HUES6 (cell line): ENCODE data around the gene CENPB.
A peak's percentile ranks its signal among the peaks of the same experiment; 100 is the strongest.

Experiments used
- H3K27ac ChIP-seq: 2 replicates; pipeline ENCODE4 v1.7.0; 2013; ENCODE audit warnings: low read depth, mild to moderate bottlenecking, low read length, inconsistent platforms
- H3K27me3 ChIP-seq: 2 replicates; pipeline ENCODE4 v1.6.1; 2013; ENCODE audit warnings: low read length; ENCODE audit not compliant: control insufficient read depth, insufficient read depth
- H3K36me3 ChIP-seq: 2 replicates; pipeline ENCODE4 v1.6.1; 2013; ENCODE audit warnings: low read length; ENCODE audit not compliant: control insufficient read depth, insufficient read depth
- H3K4me1 ChIP-seq: 2 replicates; pipeline ENCODE4 v1.6.1; 2013; ENCODE audit warnings: low read length; ENCODE audit not compliant: control insufficient read depth, insufficient read depth
- H3K4me3 ChIP-seq: 2 replicates; pipeline ENCODE4 v1.5.1; 2013; ENCODE audit warnings: low read depth, low read length
- H3K9ac ChIP-seq: one replicate; pipeline ENCODE4 v1.6.1; 2013; ENCODE audit warnings: mild to moderate bottlenecking, low read length
- H3K9me3 ChIP-seq: 2 replicates; pipeline ENCODE4 v1.6.1; 2013; ENCODE audit warnings: low read depth, low read length; ENCODE audit not compliant: control insufficient read depth, insufficient read depth

The CENPB gene

GRCh38 chr20:3819411-3820047, 33.0 kb upstream of the CENPB start:
- Histone ChIP-seq H3K9ac (peak overlapping the region; percentile 91), H3K4me3 (peak overlapping the region; percentile 78), H3K4me1 (peaks cover 14% of the 10 kb centered on the region), H3K27me3 (no peaks in the 10 kb centered on the region), H3K9me3 (no peaks in the 10 kb centered on the region), H3K36me3 (peaks cover 4% of the 10 kb centered on the region), H3K27ac (no peak overlapping the region; the same call in 1 of the 2 replicates)

- Histone ChIP-seq H3K27ac (no peak overlapping the region), H3K36me3 (peaks cover 4% of the 10 kb centered on the region), H3K9me3 (no peaks in the 10 kb centered on the region), H3K4me1 (peaks cover 14% of the 10 kb centered on the region), H3K27me3 (no peaks in the 10 kb centered on the region), H3K9ac (no peak overlapping the region), H3K4me3 (no peak overlapping the region)
These were observed 31.9 kb upstream of the CENPB start for GRCh38 chr20:3818155-3819151.

- Histone ChIP-seq H3K9ac (no peak overlapping the region), H3K36me3 (no peaks in the 10 kb centered on the region), H3K27ac (no peak overlapping the region), H3K4me3 (no peak overlapping the region), H3K9me3 (no peaks in the 10 kb centered on the region), H3K27me3 (no peaks in the 10 kb centered on the region), H3K4me1 (peaks cover 25% of the 10 kb centered on the region)
These were observed 29.3 kb upstream of the CENPB start for GRCh38 chr20:3815703-3816315.

- Histone ChIP-seq H3K27me3 (no peaks in the 10 kb centered on the region), H3K4me3 (no peak overlapping the region), H3K4me1 (peaks cover 25% of the 10 kb centered on the region), H3K27ac (no peak overlapping the region), H3K9me3 (no peaks in the 10 kb centered on the region), H3K9ac (no peak overlapping the region), H3K36me3 (no peaks in the 10 kb centered on the region)
These were observed 28.5 kb upstream of the CENPB start for GRCh38 chr20:3814928-3815495.

GRCh38 chr20:3813848-3814581, 27.5 kb upstream of the CENPB start:
- H3K4me3 ChIP-seq = no peak overlapping the region
- peaks cover 25% of the 10 kb centered on the region for H3K4me1 ChIP-seq
- H3K27ac ChIP-seq = no peak overlapping the region
- no peaks in the 10 kb centered on the region for H3K27me3 ChIP-seq
- H3K9ac ChIP-seq = no peak overlapping the region
- H3K9me3 ChIP-seq = no peaks in the 10 kb centered on the region
- H3K36me3 ChIP-seq = no peaks in the 10 kb centered on the region

- H3K4me1 ChIP-seq = peaks cover 24% of the 10 kb centered on the region
These were observed 26.7 kb upstream of the CENPB start for GRCh38 chr20:3812975-3813847.

GRCh38 chr20:3812259-3812681, 25.7 kb upstream of the CENPB start:
- H3K36me3 ChIP-seq = no peaks in the 10 kb centered on the region
- no peaks in the 10 kb centered on the region for H3K27me3 ChIP-seq
- H3K27ac ChIP-seq = no peak overlapping the region
- H3K9ac ChIP-seq = no peak overlapping the region
- peaks cover 31% of the 10 kb centered on the region for H3K4me1 ChIP-seq
- no peak overlapping the region for H3K4me3 ChIP-seq
- H3K9me3 ChIP-seq = no peaks in the 10 kb centered on the region

More at GRCh38 chr20:3812975-3813847, 26.7 kb upstream of the CENPB start:
- Histone ChIP-seq H3K36me3 (no peaks in the 10 kb centered on the region), H3K4me3 (no peak overlapping the region), H3K9me3 (no peaks in the 10 kb centered on the region), H3K9ac (no peak overlapping the region), H3K27me3 (no peaks in the 10 kb centered on the region), H3K27ac (no peak overlapping the region)

- peaks cover 34% of the 10 kb centered on the region for H3K4me1 ChIP-seq
These were observed 25.1 kb upstream of the CENPB start for GRCh38 chr20:3811467-3812258.

GRCh38 chr20:3808544-3808943, 22.0 kb upstream of the CENPB start:
- Histone ChIP-seq H3K9ac (no peak overlapping the region), H3K36me3 (peaks cover 28% of the 10 kb centered on the region), H3K4me1 (peaks cover 31% of the 10 kb centered on the region), H3K9me3 (no peaks in the 10 kb centered on the region), H3K27ac (no peak overlapping the region), H3K4me3 (no peak overlapping the region), H3K27me3 (no peaks in the 10 kb centered on the region)

More at GRCh38 chr20:3811467-3812258, 25.1 kb upstream of the CENPB start:
- H3K4me3 ChIP-seq = no peak overlapping the region
- no peak overlapping the region for H3K27ac ChIP-seq
- no peaks in the 10 kb centered on the region for H3K36me3 ChIP-seq
- H3K9me3 ChIP-seq = no peaks in the 10 kb centered on the region
- no peaks in the 10 kb centered on the region for H3K27me3 ChIP-seq
- H3K9ac ChIP-seq = no peak overlapping the region
